Sciatic nerve (tissue), 2 donors: Measurements from ENCODE around the gene MAPKAPK5. TPM values are rescaled to one million over a fixed set of nuclear protein-coding genes. Genes with fewer than 3 reads are reported as not detected.

Experiments
- ATAC-seq: fragments of 200-7000 bp; cut with Tn5 transposase; one replicate; pipeline ENCODE4 v1.9.1; 2020; ENCODE audit warnings: mild to moderate bottlenecking, moderate library complexity
- DNase-seq: peaks from one replicate; pipeline ENCODE4 v3.0.0-alpha.2; 2020; ENCODE audit warnings: low spot score
- intact Hi-C: fragments of 100-400 bp; cut with DNase I; formaldehyde crosslinking; loops from one replicate; pipeline ENCODE4 v1.14.2; 2022
- total RNA-seq: library from RNA; stranded (reverse); fragmentation: NEBNext Ultra II Directional; extraction: Animal tissue kit (Norgen Biotek cat#: 25700); gene quantifications from one replicate; pipeline ENCODE4 v1.2.1, GENCODE V29; 2021
- donor health status: DM: no; HTN: no; CAD: no.
- donor health status: DM: no; HTN: no; CAD: no.

Gene MAPKAPK5
- total RNA-seq, 1 donor from 2014 or later: 50.5 TPM

DNA sequence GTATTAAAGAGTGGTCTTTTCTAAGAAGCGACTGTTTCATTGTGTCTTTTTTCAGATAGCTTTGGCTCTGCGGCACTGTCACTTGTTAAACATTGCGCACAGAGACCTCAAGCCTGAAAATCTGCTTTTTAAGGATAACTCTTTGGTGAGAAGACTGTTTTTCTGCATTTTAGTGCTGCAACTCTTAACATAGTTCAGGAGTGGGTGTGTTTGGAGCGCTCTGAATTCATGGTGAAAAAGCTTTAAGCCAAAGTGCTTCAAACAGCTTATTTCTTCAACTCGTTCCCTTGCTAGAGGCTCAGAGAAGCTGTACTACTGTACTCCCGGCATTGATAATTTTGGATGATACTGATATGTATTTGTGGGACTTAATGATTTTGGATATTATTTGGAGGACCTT, 28.2 kb downstream of the MAPKAPK5 start:
- DNase-seq: no peak
- no peak for ATAC-seq

DNA sequence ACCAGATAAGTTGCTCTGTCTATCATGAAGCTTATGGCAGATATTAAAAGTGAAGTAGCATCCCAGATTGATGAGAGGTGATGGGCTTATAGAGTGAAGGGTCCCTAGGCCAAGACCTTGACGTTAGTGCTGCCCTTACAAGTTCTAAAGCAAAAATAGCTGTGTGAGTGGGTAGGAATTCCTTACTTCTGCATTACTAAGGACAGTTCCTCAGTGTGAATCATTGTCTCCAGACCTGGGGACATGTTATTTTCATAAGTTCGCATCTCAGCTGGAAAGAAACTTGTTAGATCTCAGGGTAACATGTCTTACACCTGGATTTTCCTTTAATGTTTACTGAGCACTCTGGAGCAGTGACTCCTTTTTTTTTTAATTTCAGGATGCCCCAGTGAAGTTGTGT, 28.7 kb downstream of the MAPKAPK5 start:
- no peak for ATAC-seq

More for the DNA sequence above, 28.2 kb downstream of the MAPKAPK5 start:
- intact Hi-C loops: no loop called here

DNA sequence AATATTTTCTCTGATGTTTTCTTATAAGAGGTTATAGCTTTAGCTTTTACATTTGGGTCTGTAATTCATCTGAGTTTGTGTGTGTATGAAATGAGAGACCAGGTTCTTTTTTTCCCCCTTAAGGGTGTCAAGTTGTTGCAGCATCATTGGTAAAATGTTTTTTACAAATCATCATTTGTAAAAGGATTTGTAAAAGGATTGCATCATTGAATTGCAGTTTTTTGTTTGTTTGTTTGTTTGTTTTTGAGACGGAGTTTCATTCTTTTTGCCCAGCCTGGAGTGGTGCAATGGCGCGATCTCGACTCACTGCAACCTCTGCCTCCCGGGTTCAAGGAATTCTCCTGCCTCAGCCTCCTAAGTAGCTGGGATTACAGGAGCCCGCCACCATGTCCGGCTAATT, 31.1 kb downstream of the MAPKAPK5 start:
- no peak for DNase-seq
- ATAC-seq: no peak

More for the DNA sequence above, 28.7 kb downstream of the MAPKAPK5 start:
- intact Hi-C loops: no loop called here
- no peak for DNase-seq

DNA sequence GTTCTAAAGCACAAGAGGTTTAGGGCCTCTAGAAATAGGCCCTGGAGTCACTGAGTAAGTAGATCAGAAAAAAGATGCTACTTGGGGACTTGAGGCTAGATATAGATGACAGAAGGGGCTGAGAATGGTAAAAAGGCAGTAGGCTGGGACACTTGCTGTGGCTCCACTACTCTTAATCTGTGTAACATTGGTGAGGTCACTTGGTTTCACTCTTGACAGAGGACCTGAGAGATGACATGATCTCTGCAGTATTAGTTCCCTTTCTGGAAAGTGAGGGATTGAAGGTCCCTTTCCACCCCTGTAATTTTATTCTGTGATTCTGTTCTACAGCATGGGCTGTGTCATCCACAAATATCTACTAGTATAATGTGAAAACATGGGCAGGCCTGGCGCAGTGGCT, 39.7 kb downstream of the MAPKAPK5 start:
- ATAC-seq (no peak), DNase-seq (no peak)
- intact Hi-C loops: no loop called here

More for the DNA sequence above, 31.1 kb downstream of the MAPKAPK5 start:
- intact Hi-C loops: no loop called here

DNA sequence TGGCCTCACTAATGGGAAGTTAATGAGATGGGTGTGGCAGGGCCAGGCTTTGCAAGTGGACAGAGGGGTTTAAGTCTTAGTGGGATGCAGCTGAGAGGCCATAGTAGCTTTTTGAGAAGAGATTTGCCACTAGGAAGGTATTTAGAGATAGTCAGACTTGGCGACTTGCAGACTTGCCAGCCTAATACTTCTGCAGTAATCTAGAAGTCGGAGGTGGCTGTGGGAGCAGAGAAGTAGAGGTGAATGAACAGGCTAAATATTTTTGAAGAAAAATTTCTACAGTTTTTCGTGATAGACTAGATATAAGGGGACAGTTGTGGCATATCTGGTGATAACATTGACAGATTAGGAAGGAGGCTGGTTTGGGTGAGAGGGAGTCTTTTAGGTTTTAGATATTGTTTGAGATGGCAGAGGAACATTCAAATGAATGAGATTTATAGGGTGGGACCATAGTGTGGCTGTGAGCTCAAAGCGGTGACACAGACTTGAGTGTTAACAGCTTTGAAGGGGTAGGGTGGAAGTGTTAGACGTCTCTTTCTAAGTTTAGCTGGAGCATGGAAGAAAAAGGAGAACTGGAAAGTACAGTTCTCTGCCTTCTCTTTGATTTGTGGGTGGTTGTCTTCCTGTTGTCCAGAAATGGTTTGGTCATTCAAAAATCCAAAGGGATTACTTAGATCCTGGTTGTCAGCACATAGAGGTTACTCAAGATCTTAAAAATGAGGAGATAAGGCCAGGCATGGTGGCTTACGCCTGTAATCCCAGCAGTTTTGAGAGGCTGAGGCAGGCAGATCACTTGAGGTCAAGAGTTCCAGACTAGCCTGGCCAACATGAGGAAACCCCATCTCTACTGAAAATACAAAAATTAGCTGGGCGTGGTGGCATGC, 44.9 kb downstream of the MAPKAPK5 start:
- no peak for ATAC-seq
- no peak for DNase-seq
- intact Hi-C loops: no loop called here

DNA sequence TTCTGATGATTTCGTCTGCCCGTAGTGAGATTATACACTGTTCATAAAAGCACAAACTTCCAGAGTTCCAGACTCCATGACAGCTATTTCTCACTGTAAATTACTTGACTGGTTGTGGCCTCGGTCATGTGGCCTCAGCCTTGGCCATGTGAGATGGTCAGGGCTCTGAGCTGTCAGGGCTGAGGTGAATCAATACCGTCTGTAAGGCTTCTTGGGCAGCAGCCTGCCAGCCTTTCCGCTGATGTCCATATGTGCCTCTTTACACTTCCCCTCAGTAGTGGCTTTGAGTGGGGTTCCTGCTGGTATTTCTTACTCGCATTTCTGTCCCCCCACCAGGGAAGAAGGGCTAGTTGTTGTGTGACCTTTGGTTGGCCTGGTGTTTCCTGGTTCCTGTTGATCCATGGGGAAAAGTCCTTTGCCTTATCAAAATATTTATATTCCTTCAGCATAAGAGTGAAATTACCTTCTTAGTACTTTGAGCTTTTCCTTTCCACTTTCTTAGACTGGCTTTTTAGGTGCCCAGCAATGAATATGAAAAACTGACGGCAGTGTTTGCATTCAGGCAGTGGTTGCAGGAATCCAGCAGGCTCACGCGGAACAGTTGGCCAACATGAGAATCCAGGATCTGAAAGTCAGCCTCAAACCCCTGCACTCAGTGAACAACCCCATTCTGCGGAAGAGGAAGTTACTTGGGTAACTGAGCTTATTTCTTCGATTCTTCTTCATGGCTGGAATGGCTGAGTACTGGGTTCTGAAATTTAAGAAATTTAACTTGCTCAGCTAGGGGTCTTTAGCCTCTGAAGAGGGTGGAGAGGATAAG, 46.1 kb downstream of the MAPKAPK5 start:
- intact Hi-C loops: no loop called here
- DNase-seq (no peak), ATAC-seq (no peak)

DNA sequence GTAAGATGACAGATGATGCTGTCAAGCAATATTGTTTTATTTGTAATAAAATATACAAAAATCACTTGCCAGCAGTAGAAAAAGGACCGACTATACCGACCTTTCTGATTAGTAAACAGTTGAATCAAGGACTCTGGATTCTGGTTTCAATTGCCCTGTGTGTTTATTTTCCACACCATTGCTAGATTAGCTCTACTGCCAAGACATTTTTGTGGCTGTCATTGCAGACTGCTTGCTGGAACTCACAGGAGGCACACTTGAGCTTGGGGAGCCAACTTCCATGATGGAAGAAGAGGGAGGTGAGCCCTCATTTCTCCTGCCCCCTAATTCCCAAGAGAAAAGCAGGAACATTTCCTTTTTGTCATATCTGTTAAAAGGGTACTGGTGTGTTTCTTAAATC, 51.3 kb downstream of the MAPKAPK5 start:
- ATAC-seq (no peak), DNase-seq (no peak)
- intact Hi-C loops: no loop called here

DNA sequence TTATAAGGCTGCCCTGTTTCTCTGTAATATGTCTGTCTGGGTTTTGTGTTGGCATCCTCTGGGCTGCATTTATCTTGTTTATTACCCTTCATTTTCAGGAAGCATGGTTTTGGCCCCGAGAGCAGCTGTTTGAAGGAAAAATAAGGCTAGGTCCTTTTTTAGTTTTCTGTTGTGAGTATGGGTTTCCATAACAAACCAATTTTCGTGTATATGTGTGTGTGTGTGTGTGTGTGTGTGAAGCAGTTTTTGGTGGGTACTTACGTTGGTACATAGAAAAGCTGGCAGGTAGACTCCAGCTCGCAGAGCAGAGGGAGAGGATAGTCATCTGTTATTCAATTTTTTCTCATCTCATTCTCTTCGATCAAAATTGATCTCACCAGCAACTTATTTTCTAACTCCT, 52.5 kb downstream of the MAPKAPK5 start:
- intact Hi-C loops: no loop called here
- ATAC-seq: no peak
- no peak for DNase-seq

DNA sequence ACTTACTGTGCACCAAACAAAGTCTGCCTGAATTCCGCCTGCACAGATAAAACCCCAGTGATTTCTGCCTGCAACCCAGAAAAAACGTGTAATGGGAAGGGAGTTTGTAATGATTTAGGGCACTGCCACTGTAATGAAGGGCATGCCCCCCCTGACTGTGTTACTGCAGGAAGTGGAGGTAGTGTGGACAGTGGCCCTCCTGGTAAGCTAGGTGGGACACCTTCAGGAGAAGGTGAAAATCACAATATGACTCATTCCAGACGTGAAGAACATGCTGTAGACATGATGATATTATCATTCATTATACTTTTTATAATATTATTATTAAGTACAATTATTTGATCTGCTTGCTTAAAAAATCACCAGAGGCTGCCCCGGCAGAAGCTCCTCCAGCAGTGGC, 59.2 kb downstream of the MAPKAPK5 start:
- DNase-seq (no peak), ATAC-seq (no peak)
- intact Hi-C loops: no loop called here

DNA sequence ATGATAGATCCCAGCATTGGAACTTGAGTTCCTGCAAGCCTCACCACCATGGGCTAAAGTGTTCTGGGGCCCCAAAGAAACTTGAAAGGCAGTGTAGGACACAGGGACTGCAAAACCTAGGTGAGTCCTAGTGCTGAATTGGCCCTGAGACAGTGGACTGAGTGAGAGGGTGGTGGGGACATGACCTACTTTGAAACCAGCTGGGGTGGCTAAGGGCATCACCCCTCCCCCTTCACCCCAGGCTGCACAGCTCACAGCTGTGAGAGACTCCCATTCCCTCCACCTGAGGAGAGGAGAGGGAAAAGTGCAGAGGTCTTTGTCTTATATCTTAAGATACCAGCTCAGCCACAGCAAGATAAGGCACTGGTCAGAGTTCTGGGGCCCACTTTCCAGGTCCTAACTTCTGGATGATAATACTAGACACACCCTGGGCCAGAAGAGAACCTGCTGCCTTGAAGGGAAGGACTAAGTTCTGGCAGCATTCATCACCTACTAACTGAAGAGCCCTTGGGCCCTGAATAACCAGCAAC, 62.5 kb downstream of the MAPKAPK5 start:
- intact Hi-C loops: no loop called here
- DNase-seq (no peak), ATAC-seq (no peak)

DNA sequence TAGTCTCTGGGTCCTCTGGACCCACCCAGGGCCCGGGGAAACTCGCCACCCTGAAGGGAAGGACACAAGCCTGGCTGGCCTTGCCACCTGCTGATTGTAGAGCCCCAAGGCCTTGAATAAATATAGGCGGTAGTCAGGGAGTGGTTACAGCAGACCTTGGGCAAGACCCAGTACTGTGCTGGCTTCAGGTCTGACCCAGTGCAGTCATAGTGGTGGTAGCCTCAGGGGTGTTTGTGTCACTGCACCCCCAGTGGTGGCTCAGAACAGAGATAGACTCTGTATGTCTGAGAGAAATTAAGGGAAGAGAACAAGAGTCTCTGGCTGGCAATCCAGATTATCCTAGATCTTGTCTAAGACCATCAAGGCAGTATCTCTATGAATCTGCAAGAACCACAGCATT, 63.5 kb downstream of the MAPKAPK5 start:
- intact Hi-C loops: no loop called here
- DNase-seq (no peak), ATAC-seq (no peak)

DNA sequence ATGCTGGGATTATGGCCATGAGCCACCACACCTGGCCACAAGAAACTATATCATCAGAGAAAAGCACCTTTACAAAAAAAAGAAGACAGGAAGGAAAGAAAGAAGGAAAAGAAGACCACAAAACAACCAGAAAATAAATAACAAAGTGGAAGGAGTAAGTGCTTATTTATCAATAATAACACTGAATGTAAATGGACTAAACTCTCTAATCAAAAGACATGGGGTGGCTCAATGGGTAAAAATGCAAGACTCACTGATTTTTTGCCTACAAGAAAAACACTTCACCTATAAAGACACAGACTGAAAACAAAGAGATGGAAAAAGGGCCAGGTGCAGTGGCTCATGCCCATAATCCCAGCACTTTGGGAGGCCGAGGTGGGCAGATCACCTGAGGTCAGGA, 65.7 kb downstream of the MAPKAPK5 start:
- ATAC-seq: no peak
- DNase-seq: no peak
- intact Hi-C loops: no loop called here

DNA sequence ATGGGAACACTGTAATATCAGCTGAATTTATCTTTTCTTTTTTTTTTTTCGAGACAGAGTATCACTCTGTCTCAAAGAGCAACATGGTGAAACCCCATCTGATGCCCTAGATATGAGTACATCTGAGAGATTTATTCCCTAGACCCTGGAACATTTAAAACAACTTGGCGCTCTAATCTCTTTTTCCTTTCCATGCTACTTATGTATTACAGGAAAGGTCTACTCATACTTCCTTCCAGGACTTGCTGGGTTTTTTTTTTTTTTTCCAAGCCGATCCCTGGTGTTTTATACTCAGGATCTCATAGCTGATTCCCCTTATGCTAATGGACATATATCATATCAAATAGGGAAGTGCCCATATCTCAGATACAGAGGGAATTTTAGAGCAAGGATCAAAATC, 83.1 kb downstream of the MAPKAPK5 start:
- DNase-seq (no peak), ATAC-seq (no peak)
- intact Hi-C loops: no loop called here

DNA sequence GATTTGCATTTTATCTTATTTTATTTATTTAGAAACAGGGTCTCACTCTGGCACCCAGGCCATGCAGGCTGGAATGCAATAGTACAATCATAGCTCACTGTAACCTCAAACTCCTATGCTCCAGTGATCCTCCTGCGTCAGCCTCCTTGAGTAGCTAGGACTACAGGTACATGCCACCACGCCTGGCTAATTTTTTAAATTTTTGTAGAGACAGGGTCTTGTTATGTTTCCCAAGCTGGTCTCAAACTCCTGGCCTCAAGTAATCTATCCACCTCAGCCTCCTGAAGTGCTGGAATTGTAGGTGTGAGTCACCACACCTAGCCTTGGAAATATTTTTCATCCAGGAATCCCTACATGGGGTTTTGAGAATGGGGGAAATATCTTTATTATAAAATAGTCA, 84.6 kb downstream of the MAPKAPK5 start:
- intact Hi-C loops: no loop called here
- ATAC-seq: no peak
- DNase-seq: no peak

DNA sequence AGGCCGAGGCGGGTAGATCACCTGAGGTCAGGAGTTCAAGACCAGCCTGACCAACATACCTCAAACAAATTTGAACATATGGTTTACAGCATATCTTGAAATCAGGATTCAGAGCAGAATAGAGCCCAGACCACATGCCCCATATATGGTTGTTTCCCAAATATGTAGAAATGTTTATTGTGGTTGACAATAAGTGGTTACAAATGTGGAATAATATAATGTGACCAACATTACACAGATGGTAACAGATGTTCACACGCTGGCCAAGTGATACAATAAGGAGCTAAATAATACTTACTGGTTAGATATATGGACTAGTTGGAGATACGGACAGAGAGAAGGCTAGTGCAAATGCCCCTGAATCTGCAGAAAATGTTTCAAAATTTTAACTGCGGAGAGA, 85.3 kb downstream of the MAPKAPK5 start:
- ATAC-seq (no peak), DNase-seq (no peak)
- intact Hi-C loops: no loop called here

DNA sequence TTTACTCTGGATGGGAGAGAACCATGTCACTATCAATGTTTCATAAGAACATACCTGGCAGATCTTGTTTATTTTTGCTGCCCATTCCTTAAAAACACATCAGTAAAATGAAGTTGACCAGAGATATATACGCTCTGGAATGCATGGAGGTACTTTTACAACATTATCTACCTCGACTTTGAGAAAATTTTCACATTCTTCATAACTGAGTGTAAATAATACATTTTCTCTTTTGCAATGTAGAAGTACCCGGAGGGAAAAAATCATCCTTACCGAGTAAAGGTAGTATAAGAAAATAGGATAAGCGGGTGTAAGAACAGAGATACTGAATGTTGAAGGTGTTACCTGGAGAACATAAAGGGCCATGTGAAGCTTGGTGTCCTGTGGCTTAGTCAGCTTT, 90.2 kb downstream of the MAPKAPK5 start:
- intact Hi-C loops: no loop called here
- DNase-seq (no peak), ATAC-seq (no peak)

DNA sequence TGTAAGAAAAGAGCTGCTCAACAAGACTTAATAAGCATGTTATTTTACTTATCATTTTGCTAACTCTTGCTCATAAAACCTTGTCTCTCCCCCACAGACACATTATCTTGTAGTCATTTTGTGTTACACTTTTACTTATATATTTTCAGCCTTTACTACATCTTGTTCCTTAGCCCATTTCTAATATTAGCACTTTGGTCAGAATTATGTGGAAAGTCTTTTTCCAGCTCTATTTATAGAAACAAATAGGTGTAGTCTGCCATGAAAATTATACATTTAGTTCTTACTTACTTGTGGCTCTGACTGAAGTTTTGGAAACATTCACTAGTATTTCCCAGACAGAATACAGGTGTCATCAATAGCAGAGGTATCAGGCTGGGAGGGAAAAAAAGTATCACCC, 94.8 kb downstream of the MAPKAPK5 start:
- ATAC-seq (no peak), DNase-seq (no peak)
- intact Hi-C loops: no loop called here

DNA sequence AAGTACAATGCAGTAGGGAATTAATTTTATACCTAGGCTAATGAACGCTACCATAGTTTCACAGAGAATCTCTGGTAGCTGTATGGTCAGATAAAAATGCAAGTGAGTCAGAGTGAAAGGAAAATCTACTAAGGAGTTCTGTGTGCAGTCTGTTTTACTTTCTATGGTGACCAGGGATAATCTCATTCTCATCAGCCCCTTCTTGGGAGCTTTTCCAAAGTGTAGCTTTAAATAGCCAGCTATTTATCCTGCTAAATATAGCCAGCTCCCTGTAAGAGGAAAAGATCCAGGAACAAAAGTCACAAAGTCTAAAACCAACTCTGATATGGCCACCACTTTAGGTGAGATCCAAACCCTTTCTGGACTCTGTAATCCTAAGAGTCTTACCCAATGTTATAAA, 95.4 kb downstream of the MAPKAPK5 start:
- ATAC-seq: no peak
- no peak for DNase-seq
- intact Hi-C loops: no loop called here

DNA sequence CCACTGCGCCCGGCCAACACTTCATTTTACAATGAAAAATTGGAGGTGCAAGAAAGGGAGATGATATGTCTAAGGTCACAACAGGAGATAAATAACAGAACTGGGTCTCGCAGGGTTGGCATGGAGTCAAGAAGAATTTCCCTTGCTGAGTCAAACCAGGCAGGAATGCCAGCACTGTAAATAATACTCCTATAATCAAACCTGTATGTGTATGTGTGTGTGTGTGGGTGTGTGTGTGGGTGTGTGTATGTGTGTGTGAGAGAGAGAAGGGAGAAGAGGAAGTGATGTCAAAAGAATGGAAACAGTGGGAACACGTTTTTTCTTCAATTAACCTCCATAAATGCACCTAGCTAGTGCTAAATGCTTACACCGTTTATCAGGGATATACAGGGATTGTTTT, 100.5 kb downstream of the MAPKAPK5 start:
- DNase-seq (no peak), ATAC-seq (no peak)
- intact Hi-C loops: no loop called here

DNA sequence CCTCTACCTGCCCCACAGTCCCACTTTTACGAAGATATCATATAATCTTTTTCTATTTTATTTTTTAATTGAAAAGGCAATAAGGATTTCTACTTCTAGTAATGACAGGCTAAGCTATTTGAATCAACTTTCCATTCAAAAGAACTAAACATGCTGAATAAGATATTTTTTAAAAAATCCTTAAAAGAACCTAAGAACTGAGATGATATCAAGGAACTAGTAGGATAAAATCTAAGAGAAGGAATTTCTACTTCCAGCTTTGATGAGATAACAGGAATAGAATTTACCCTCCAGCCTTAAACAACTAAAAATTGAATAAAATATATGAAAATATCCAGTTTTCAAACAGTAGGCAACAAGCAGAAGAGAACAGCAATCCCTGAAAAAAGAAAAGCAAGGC, 101.9 kb downstream of the MAPKAPK5 start:
- intact Hi-C loops: no loop called here
- DNase-seq: no peak
- no peak for ATAC-seq
